Skin of body (tissue), 1 donor: ENCODE measurements around the gene TCEAL3. TPM values are rescaled to one million over a fixed set of nuclear protein-coding genes. Genes with fewer than 3 reads are reported as not detected.

Experiments used
- total RNA-seq: library from RNA; depleted of rRNA; stranded (reverse); fragments of >200 nt; gene quantifications from one replicate; pipeline ENCODE4 v1.2.3, GENCODE V29; 2014

The TCEAL3 gene
- total RNA-seq, 1 donor from 2014 or later, result 7.2 TPM

Other genes starting within 250 kb of the TCEAL3 start
- gene BEX3, start 231.4 kb upstream of the TCEAL3 start, total RNA-seq, result 102 TPM
- gene RAB40A, start 88.5 kb upstream of the TCEAL3 start, total RNA-seq, result 0.30 TPM
- gene TCEAL4, start 22.4 kb upstream of the TCEAL3 start, total RNA-seq, result 37.1 TPM
- 21.2 TPM for gene TCEAL1, start 21.0 kb downstream of the TCEAL3 start, total RNA-seq
- 231 TPM for gene MORF4L2, start 78.7 kb downstream of the TCEAL3 start, total RNA-seq
- gene TMEM31, start 102.9 kb downstream of the TCEAL3 start, total RNA-seq, result not detected
- gene PLP1, start 168.9 kb downstream of the TCEAL3 start, total RNA-seq, result 57.5 TPM
- 4.8 TPM for gene RAB9B, start 224.3 kb downstream of the TCEAL3 start, total RNA-seq